RWPE1 (cell line): Measurements from ENCODE around the gene CUEDC1.
"Not testable (repeated sequence)": the region's sequence is repeated elsewhere in the genome, so short reads cannot be mapped to it uniquely, and the experiment has no call there.

ENCODE experiments used
- CTCF ChIA-PET: fragments of 350-600 bp; sonication (Branson Sonifier 250); formaldehyde crosslinking; extraction: SDS; loops from one replicate; lab custom pipeline; 2021; lab: Yijun Ruan, JAX
- POLR2A ChIA-PET: fragments of 400-600 bp; formaldehyde crosslinking; extraction: SDS; loops from one replicate; lab custom pipeline; 2020; ENCODE audit warnings: antibody characterized with exemption; ENCODE audit not compliant: low non-redundant PET; lab: Yijun Ruan, JAX
- DNase-seq: peaks from one replicate; pipeline ENCODE4 v3.0.0; 2012; ENCODE audit warnings: low spot score
- H3K27ac ChIP-seq: fragments of 450-650 bp; 2 replicates; pipeline ENCODE4 v1.5.1; 2017
- TF ChIP-seq, protein P1 (sequence below): fragments of 450-650 bp; conservative IDR thresholded peaks from 2 replicates; pipeline ENCODE4 v1.5.1; 2017; ENCODE audit warnings: low read depth, mild to moderate bottlenecking

CUEDC1 gene

DNA sequence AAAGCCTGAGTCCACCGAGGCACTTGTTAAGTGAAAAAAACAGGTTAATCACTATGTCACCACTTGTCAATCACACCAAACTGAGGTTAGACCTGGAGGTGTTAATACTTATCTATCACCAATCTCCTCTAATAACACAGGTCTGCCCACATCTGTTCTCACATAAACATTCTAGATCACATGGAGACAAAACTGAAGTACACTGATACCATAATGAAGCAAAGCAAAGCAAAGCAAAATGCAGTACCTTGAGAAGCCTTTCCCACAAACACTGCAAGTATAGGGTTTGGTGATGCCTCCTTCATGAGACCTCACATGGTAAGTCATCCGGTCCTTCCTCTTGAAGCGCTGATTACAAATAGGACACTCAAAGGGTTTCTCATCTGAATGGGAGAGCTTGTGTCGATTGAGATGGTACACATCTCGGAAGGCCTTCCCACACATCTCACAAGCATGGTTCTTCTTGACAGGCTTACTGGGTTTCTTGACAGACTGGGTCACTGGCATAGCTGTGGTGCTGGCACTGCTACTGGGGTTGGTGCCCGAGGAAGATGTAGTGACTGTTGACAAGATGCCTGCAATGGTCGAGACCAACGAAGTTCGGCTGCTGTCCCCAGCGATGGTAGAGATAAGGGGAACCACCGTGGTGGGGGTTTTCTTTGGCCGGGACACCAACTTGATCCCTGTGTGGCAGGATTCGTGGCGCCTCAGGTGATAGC is 27.4 kb upstream of the CUEDC1 start:
- no peak for DNase-seq
- ChIA-PET CTCF (no interaction called here), POLR2A (interaction anchor here (0.6 kb wide), 1 partner anchor 123 kb away, joined by 4 read pairs; no protein-coding TSS in a partner anchor)
- H3K27ac ChIP-seq: 0 out of 2 replicates have a peak overlapping the region, but pooled peaks have one; percentile 12
- TF ChIP-seq, protein P1, sequence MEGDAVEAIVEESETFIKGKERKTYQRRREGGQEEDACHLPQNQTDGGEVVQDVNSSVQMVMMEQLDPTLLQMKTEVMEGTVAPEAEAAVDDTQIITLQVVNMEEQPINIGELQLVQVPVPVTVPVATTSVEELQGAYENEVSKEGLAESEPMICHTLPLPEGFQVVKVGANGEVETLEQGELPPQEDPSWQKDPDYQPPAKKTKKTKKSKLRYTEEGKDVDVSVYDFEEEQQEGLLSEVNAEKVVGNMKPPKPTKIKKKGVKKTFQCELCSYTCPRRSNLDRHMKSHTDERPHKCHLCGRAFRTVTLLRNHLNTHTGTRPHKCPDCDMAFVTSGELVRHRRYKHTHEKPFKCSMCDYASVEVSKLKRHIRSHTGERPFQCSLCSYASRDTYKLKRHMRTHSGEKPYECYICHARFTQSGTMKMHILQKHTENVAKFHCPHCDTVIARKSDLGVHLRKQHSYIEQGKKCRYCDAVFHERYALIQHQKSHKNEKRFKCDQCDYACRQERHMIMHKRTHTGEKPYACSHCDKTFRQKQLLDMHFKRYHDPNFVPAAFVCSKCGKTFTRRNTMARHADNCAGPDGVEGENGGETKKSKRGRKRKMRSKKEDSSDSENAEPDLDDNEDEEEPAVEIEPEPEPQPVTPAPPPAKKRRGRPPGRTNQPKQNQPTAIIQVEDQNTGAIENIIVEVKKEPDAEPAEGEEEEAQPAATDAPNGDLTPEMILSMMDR: no peak

GRCh38 chr17:57980522-57980921 is 25.3 kb upstream of the CUEDC1 start:
- H3K27ac ChIP-seq: no peak overlapping the region
- TF ChIP-seq, protein P1: no peak
- ChIA-PET CTCF (interaction anchor here (0.6 to 0.7 kb wide), 3 partner anchors 19 to 154 kb away, joined by 3 read pairs; no protein-coding TSS in a partner anchor), POLR2A (interaction anchor here (0.6 kb wide), 1 partner anchor 121 kb away, joined by 3 read pairs; no protein-coding TSS in a partner anchor)
- DNase-seq: no peak

GRCh38 chr17:57979076-57979475 is 23.9 kb upstream of the CUEDC1 start:
- no peak for DNase-seq
- no peak overlapping the region for H3K27ac ChIP-seq
- CTCF ChIA-PET: no interaction called here
- TF ChIP-seq, protein P1: no peak
- POLR2A ChIA-PET: no interaction called here

DNA sequence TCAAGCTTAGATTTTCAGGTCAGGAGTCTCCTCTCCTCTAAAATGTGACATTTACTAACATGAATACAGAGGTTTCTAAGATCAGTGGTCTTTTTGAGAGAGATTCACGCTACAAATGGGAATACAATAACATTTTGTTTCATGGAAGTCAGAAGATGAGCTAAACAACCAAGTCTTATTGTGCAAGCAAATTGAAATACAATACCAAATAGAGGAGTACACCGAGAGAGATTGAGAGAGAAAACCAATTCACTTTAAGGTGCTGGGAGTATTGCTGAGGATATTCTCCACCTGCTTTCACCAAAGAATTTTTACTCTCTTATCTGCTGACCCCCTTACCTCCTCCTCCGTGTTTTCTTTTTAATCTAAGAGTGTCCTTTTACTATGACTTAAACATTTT is 21.4 kb upstream of the CUEDC1 start:
- H3K27ac ChIP-seq: no peak overlapping the region
- POLR2A ChIA-PET: no interaction called here
- TF ChIP-seq, protein P1: no peak
- DNase-seq: no peak
- CTCF ChIA-PET: no interaction called here

DNA sequence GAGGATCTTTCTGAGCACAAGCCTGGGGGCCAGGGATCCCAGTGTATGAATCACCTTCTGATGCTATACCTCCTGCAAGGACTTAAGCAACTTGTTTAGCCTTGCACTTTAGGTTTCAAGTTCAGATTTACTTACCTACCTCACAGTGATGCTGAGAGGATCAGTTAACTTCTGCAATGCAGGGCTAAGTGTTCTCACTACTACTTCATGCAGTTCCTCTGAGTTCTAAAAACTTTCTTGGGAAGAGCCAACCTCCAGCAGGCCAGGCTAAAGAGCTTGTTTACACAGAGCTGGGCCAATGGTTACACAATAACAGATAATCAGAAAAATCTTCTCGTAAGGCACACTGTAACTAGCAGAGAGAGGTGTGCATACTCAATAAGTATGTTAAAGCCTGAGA is 19.8 kb upstream of the CUEDC1 start:
- POLR2A ChIA-PET: no interaction called here
- CTCF ChIA-PET: interaction anchor here (0.7 to 0.8 kb wide), 2 partner anchors 99 to 592 kb away, joined by 3 read pairs; no protein-coding TSS in a partner anchor
- no peak overlapping the region for H3K27ac ChIP-seq
- TF ChIP-seq, protein P1: no peak
- DNase-seq: no peak

- DNase-seq, CTCF ChIA-PET, POLR2A ChIA-PET, H3K27ac ChIP-seq: not testable (repeated sequence)
Observed at GRCh38 chr17:57974053-57974824, 19.0 kb upstream of the CUEDC1 start.
